ENCODE results near the gene UMAD1.
A peak's percentile ranks its signal among the peaks of the same experiment; 100 is the strongest.

The UMAD1 gene

DNA sequence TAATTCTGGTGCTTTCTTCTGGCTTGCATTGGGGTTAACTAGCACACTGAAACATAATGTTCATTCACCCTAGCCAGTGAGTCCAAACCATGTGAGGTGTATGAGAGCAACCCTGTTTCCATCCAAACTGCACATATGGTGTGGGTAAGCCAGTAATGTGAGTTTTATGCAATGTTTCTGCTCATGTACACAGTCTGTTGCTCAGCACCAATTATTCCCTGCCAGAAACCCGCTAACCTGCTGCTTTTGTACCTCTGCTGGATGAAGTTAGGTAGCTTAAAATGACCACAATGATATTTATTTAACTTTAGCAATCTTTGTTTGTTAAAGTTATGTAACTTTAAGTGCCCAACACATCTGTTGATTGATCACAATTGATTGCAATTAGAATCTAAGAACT, 171.6 kb downstream of the UMAD1 start:
- Histone ChIP-seq H3K4me3 (ENCODE audit: low read length, poor library complexity, severe bottlenecking) (no peak overlapping the region), H2AFZ (ENCODE audit: low read length) (peak overlapping the region; percentile 15; the same call in 1 of the 2 replicates), H3K79me2 (ENCODE audit: insufficient read depth, low read length) (no peaks in the 10 kb centered on the region), H4K20me1 (ENCODE audit: insufficient read depth, low read length, poor library complexity, severe bottlenecking) (no peaks in the 10 kb centered on the region), H3K4me2 (ENCODE audit: low read depth, low read length, poor library complexity, severe bottlenecking) (peak overlapping the region; percentile 2), H3K9ac (ENCODE audit: low read depth, low read length, poor library complexity, severe bottlenecking) (peak overlapping the region; percentile 9), H3F3A (ENCODE audit: low read depth) (no peaks in the 10 kb centered on the region), H3K27me3 (ENCODE audit: insufficient read depth, low read length, poor library complexity, severe bottlenecking) (no peaks in the 10 kb centered on the region), H3K9me3 (ENCODE audit: insufficient read depth, low read depth, low read length) (no peaks in the 10 kb centered on the region), H3K4me1 (ENCODE audit: insufficient read depth, low read length, poor library complexity, severe bottlenecking) (peaks cover 80% of the 10 kb centered on the region), H3K9me2 (replicated peaks; ENCODE audit: low read depth, low read length) (no peaks in the 10 kb centered on the region), H3K36me3 (ENCODE audit: insufficient read depth, low read length) (no peaks in the 10 kb centered on the region)
- no peak for TF ChIP-seq EZH2phosphoT487 (IDR thresholded peaks at IDR 0.05; ENCODE audit: borderline replicate concordance)
- TF ChIP-seq, protein P1, sequence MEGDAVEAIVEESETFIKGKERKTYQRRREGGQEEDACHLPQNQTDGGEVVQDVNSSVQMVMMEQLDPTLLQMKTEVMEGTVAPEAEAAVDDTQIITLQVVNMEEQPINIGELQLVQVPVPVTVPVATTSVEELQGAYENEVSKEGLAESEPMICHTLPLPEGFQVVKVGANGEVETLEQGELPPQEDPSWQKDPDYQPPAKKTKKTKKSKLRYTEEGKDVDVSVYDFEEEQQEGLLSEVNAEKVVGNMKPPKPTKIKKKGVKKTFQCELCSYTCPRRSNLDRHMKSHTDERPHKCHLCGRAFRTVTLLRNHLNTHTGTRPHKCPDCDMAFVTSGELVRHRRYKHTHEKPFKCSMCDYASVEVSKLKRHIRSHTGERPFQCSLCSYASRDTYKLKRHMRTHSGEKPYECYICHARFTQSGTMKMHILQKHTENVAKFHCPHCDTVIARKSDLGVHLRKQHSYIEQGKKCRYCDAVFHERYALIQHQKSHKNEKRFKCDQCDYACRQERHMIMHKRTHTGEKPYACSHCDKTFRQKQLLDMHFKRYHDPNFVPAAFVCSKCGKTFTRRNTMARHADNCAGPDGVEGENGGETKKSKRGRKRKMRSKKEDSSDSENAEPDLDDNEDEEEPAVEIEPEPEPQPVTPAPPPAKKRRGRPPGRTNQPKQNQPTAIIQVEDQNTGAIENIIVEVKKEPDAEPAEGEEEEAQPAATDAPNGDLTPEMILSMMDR (conservative IDR thresholded peaks at IDR 0.05; ENCODE audit: low read length), result no peak

DNA sequence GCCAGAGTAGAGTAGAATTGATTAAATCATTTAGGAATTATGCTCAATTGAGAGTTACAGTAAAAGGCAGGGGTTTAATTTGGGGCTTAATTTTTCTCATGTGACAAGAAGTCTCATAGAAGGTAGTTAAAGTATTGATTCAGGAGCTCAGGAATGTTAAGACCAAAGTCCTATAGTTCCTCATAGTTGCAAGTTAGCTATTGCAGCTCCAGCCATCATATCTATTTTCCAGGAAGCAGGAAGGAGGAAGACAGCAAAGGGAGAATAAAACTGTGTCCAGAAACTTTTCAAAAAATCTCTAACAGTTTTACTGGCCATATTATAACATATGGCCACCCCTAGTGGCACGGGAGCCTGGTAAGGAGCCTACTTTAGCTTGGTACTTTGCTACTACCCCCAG, 174.8 kb downstream of the UMAD1 start:
- Histone ChIP-seq H2AFZ (ENCODE audit: low read length) (no peak overlapping the region), H3K9me2 (replicated peaks; ENCODE audit: low read depth, low read length) (no peaks in the 10 kb centered on the region), H3K9me3 (ENCODE audit: insufficient read depth, low read depth, low read length) (no peaks in the 10 kb centered on the region), H3K4me1 (ENCODE audit: insufficient read depth, low read length, poor library complexity, severe bottlenecking) (peaks cover 75% of the 10 kb centered on the region), H3F3A (ENCODE audit: low read depth) (no peaks in the 10 kb centered on the region), H4K20me1 (ENCODE audit: insufficient read depth, low read length, poor library complexity, severe bottlenecking) (no peaks in the 10 kb centered on the region), H3K4me3 (ENCODE audit: low read length, poor library complexity, severe bottlenecking) (peak overlapping the region; percentile 67), H3K9ac (ENCODE audit: low read depth, low read length, poor library complexity, severe bottlenecking) (peak overlapping the region; percentile 65), H3K27me3 (ENCODE audit: insufficient read depth, low read length, poor library complexity, severe bottlenecking) (no peaks in the 10 kb centered on the region), H3K36me3 (ENCODE audit: insufficient read depth, low read length) (no peaks in the 10 kb centered on the region), H3K79me2 (ENCODE audit: insufficient read depth, low read length) (no peaks in the 10 kb centered on the region), H3K4me2 (ENCODE audit: low read depth, low read length, poor library complexity, severe bottlenecking) (peak overlapping the region; percentile 92)
- TF ChIP-seq, protein P1 (conservative IDR thresholded peaks at IDR 0.05; ENCODE audit: low read length), result no peak
- TF ChIP-seq EZH2phosphoT487 (IDR thresholded peaks at IDR 0.05; ENCODE audit: borderline replicate concordance), result no peak

DNA sequence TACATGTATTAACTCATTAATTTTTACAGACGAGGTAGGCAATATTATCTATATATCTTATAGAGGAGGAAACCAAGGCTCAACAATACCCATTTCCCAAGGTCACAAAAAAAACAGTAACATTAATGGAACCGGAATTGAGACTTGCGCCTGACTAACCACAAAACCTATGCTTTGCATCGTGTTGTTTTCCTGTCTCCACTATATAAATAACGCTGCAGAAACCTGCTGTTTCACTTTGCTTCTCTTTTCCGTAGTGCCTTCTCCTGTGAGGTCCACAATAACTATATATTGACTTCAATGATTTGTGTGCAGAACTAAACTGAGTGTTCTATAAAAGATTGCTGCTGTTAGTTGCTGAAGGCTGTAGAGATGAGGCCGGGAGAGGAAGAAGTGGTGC, 175.5 kb downstream of the UMAD1 start:
- Histone ChIP-seq H3F3A (ENCODE audit: low read depth) (no peaks in the 10 kb centered on the region), H3K79me2 (ENCODE audit: insufficient read depth, low read length) (no peaks in the 10 kb centered on the region), H2AFZ (ENCODE audit: low read length) (no peak overlapping the region), H3K9me2 (replicated peaks; ENCODE audit: low read depth, low read length) (no peaks in the 10 kb centered on the region), H3K9me3 (ENCODE audit: insufficient read depth, low read depth, low read length) (no peaks in the 10 kb centered on the region), H4K20me1 (ENCODE audit: insufficient read depth, low read length, poor library complexity, severe bottlenecking) (no peaks in the 10 kb centered on the region), H3K9ac (ENCODE audit: low read depth, low read length, poor library complexity, severe bottlenecking) (peak overlapping the region; percentile 81), H3K36me3 (ENCODE audit: insufficient read depth, low read length) (no peaks in the 10 kb centered on the region), H3K27me3 (ENCODE audit: insufficient read depth, low read length, poor library complexity, severe bottlenecking) (no peaks in the 10 kb centered on the region), H3K4me1 (ENCODE audit: insufficient read depth, low read length, poor library complexity, severe bottlenecking) (peaks cover 75% of the 10 kb centered on the region), H3K4me2 (ENCODE audit: low read depth, low read length, poor library complexity, severe bottlenecking) (peak overlapping the region; percentile 92), H3K4me3 (ENCODE audit: low read length, poor library complexity, severe bottlenecking) (peak overlapping the region; percentile 67)
- TF ChIP-seq, protein P1 (conservative IDR thresholded peaks at IDR 0.05; ENCODE audit: low read length), result no peak
- no peak for TF ChIP-seq EZH2phosphoT487 (IDR thresholded peaks at IDR 0.05; ENCODE audit: borderline replicate concordance)
